Endothelial cell of umbilical vein (primary cell): Measurements from ENCODE around the gene TFAP2A.

Source experiments
- CTCF ChIP-seq, 2 donors: IDR thresholded peaks; 1 replicate in 1 of 2; 2 replicates in 1 of 2; pipeline ENCODE4 v1.5.1; 2011; ENCODE audit warnings: low read length in 2 of 2, mild to moderate bottlenecking in 2 of 2, moderate library complexity in 2 of 2, control low read depth in 1 of 2, inconsistent platforms in 1 of 2, low read depth in 1 of 2; ENCODE audit not compliant: insufficient read depth in 1 of 2; ENCODE audit errors: extremely low read depth in 1 of 2
- EZH2 ChIP-seq: IDR thresholded peaks from 2 replicates; pipeline ENCODE4 v1.6.1; 2012; ENCODE audit warnings: borderline replicate concordance, low read depth, mild to moderate bottlenecking, moderate library complexity, low read length, inconsistent platforms; ENCODE audit not compliant: severe bottlenecking
- GATA2 ChIP-seq: IDR thresholded peaks from 2 replicates; pipeline ENCODE4 v1.7.0; 2011; ENCODE audit warnings: low read depth, mild to moderate bottlenecking, moderate library complexity, mixed read lengths, low read length; ENCODE audit not compliant: insufficient read length, insufficient read depth
- MAX ChIP-seq: IDR thresholded peaks from 2 replicates; pipeline ENCODE4 v1.6.1; 2011; ENCODE audit not compliant: insufficient read depth, insufficient read length
- MYC ChIP-seq: IDR thresholded peaks from one replicate; pipeline ENCODE4 v1.6.1; 2011; ENCODE audit warnings: mild to moderate bottlenecking, low read depth, low read length
- POLR2A ChIP-seq: IDR thresholded peaks from 2 replicates; pipeline ENCODE4 v1.6.1; 2012; ENCODE audit warnings: low read depth, mild to moderate bottlenecking, control low read depth, low read length
- POLR2AphosphoS5 ChIP-seq: IDR thresholded peaks from 2 replicates; pipeline ENCODE4 v1.6.1; 2012; ENCODE audit warnings: low read depth, mild to moderate bottlenecking, control low read depth, low read length, moderate library complexity; ENCODE audit not compliant: insufficient read depth

- TF ChIP-seq CTCF (IDR thresholded peaks at IDR 0.05; ENCODE audit: extremely low read depth in 1 of 2, insufficient read depth in 1 of 2, low read depth in 1 of 2, low read length in 2 of 2), result no peak
- TF ChIP-seq MYC, result no peak
- TF ChIP-seq POLR2AphosphoS5, result no peak
- TF ChIP-seq MAX, result no peak
- no peak for TF ChIP-seq EZH2
- TF ChIP-seq GATA2, result no peak
- no peak for TF ChIP-seq POLR2A
Observed at GRCh38 chr6:10453596-10453995, 38.7 kb upstream of the TFAP2A start.
